Measurements from ENCODE around the gene JAK2.

GRCh38 chr9:4939118-4939561 is 45.9 kb upstream of the JAK2 start:
- TF ChIP-seq, protein P1, sequence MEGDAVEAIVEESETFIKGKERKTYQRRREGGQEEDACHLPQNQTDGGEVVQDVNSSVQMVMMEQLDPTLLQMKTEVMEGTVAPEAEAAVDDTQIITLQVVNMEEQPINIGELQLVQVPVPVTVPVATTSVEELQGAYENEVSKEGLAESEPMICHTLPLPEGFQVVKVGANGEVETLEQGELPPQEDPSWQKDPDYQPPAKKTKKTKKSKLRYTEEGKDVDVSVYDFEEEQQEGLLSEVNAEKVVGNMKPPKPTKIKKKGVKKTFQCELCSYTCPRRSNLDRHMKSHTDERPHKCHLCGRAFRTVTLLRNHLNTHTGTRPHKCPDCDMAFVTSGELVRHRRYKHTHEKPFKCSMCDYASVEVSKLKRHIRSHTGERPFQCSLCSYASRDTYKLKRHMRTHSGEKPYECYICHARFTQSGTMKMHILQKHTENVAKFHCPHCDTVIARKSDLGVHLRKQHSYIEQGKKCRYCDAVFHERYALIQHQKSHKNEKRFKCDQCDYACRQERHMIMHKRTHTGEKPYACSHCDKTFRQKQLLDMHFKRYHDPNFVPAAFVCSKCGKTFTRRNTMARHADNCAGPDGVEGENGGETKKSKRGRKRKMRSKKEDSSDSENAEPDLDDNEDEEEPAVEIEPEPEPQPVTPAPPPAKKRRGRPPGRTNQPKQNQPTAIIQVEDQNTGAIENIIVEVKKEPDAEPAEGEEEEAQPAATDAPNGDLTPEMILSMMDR (IDR thresholded peaks at IDR 0.05), result no peak
- TF ChIP-seq POLR2A (IDR thresholded peaks at IDR 0.05), result no peak
